ENCODE results near the gene GRIA1.

Gene GRIA1

GRCh38 chr5:153636670-153637451 lies 146.4 kb downstream of the GRIA1 start:
- Histone ChIP-seq H3K9me3 (ENCODE audit: low read length) (no peaks in the 10 kb centered on the region), H3K9ac (ENCODE audit: low read length) (no peak overlapping the region), H3K4me1 (ENCODE audit: insufficient read depth, low read length) (peaks cover 6% of the 10 kb centered on the region), H3K36me3 (ENCODE audit: insufficient read depth, low read length) (no peaks in the 10 kb centered on the region), H3K27ac (ENCODE audit: low read depth, low read length) (no peak overlapping the region), H3K4me3 (ENCODE audit: low read depth in 1 of 2, low read length in 2 of 2) (no peak overlapping the region), H3K27me3 (ENCODE audit: control insufficient read depth in 1 of 2, insufficient read depth in 2 of 2, low read length in 2 of 2) (no peaks in the 10 kb centered on the region)

GRCh38 chr5:153640293-153640692 lies 149.8 kb downstream of the GRIA1 start:
- Histone ChIP-seq H3K4me1 (ENCODE audit: insufficient read depth, low read length) (peaks cover 6% of the 10 kb centered on the region), H3K9ac (ENCODE audit: low read length) (no peak overlapping the region), H3K4me3 (ENCODE audit: low read depth in 1 of 2, low read length in 2 of 2) (no peak overlapping the region), H3K36me3 (ENCODE audit: insufficient read depth, low read length) (no peaks in the 10 kb centered on the region), H3K27me3 (ENCODE audit: control insufficient read depth in 1 of 2, insufficient read depth in 2 of 2, low read length in 2 of 2) (no peaks in the 10 kb centered on the region), H3K9me3 (ENCODE audit: low read length) (no peaks in the 10 kb centered on the region), H3K27ac (ENCODE audit: low read depth, low read length) (no peak overlapping the region)

GRCh38 chr5:153641183-153641688 lies 150.8 kb downstream of the GRIA1 start:
- Histone ChIP-seq H3K27ac (ENCODE audit: low read depth, low read length) (no peak overlapping the region), H3K36me3 (ENCODE audit: insufficient read depth, low read length) (no peaks in the 10 kb centered on the region), H3K4me3 (ENCODE audit: low read depth in 1 of 2, low read length in 2 of 2) (no peak overlapping the region), H3K4me1 (ENCODE audit: insufficient read depth, low read length) (peaks cover 6% of the 10 kb centered on the region), H3K9me3 (ENCODE audit: low read length) (no peaks in the 10 kb centered on the region), H3K27me3 (ENCODE audit: control insufficient read depth in 1 of 2, insufficient read depth in 2 of 2, low read length in 2 of 2) (no peaks in the 10 kb centered on the region), H3K9ac (ENCODE audit: low read length) (no peak overlapping the region)

GRCh38 chr5:153654504-153655200 lies 164.2 kb downstream of the GRIA1 start:
- H3K36me3 ChIP-seq (ENCODE audit: insufficient read depth, low read length) = no peaks in the 10 kb centered on the region
- H3K4me1 ChIP-seq (ENCODE audit: insufficient read depth, low read length) = no peaks in the 10 kb centered on the region
- no peak overlapping the region for H3K27ac ChIP-seq (ENCODE audit: low read depth, low read length)
- no peak overlapping the region for H3K9ac ChIP-seq (ENCODE audit: low read length)
- H3K4me3 ChIP-seq (ENCODE audit: low read depth in 1 of 2, low read length in 2 of 2) = no peak overlapping the region
- H3K9me3 ChIP-seq (ENCODE audit: low read length) = no peaks in the 10 kb centered on the region
- H3K27me3 ChIP-seq (ENCODE audit: control insufficient read depth in 1 of 2, insufficient read depth in 2 of 2, low read length in 2 of 2) = no peaks in the 10 kb centered on the region

- H3K4me3 ChIP-seq (ENCODE audit: low read depth in 1 of 2, low read length in 2 of 2) = no peak overlapping the region
- no peaks in the 10 kb centered on the region for H3K36me3 ChIP-seq (ENCODE audit: insufficient read depth, low read length)
- H3K4me1 ChIP-seq (ENCODE audit: insufficient read depth, low read length) = no peaks in the 10 kb centered on the region
- no peak overlapping the region for H3K27ac ChIP-seq (ENCODE audit: low read depth, low read length)
- H3K27me3 ChIP-seq (ENCODE audit: control insufficient read depth in 1 of 2, insufficient read depth in 2 of 2, low read length in 2 of 2) = no peaks in the 10 kb centered on the region
- no peak overlapping the region for H3K9ac ChIP-seq (ENCODE audit: low read length)
- H3K9me3 ChIP-seq (ENCODE audit: low read length) = no peaks in the 10 kb centered on the region
Measured at GRCh38 chr5:153655201-153655510, 164.7 kb downstream of the GRIA1 start.

- Histone ChIP-seq H3K4me1 (ENCODE audit: insufficient read depth, low read length) (no peaks in the 10 kb centered on the region), H3K9me3 (ENCODE audit: low read length) (no peaks in the 10 kb centered on the region)
Measured at GRCh38 chr5:153658149-153658548, 167.7 kb downstream of the GRIA1 start.

GRCh38 chr5:153658606-153659005 lies 168.1 kb downstream of the GRIA1 start:
- no peak overlapping the region for H3K4me3 ChIP-seq (ENCODE audit: low read depth in 1 of 2, low read length in 2 of 2)
- H3K9ac ChIP-seq (ENCODE audit: low read length) = no peak overlapping the region
- H3K9me3 ChIP-seq (ENCODE audit: low read length) = no peaks in the 10 kb centered on the region
- H3K27ac ChIP-seq (ENCODE audit: low read depth, low read length) = no peak overlapping the region
- H3K27me3 ChIP-seq (ENCODE audit: control insufficient read depth in 1 of 2, insufficient read depth in 2 of 2, low read length in 2 of 2) = no peaks in the 10 kb centered on the region
- no peaks in the 10 kb centered on the region for H3K4me1 ChIP-seq (ENCODE audit: insufficient read depth, low read length)
- no peaks in the 10 kb centered on the region for H3K36me3 ChIP-seq (ENCODE audit: insufficient read depth, low read length)

More at GRCh38 chr5:153658149-153658548, 167.7 kb downstream of the GRIA1 start:
- Histone ChIP-seq H3K4me3 (ENCODE audit: low read depth in 1 of 2, low read length in 2 of 2) (no peak overlapping the region), H3K36me3 (ENCODE audit: insufficient read depth, low read length) (no peaks in the 10 kb centered on the region), H3K27me3 (ENCODE audit: control insufficient read depth in 1 of 2, insufficient read depth in 2 of 2, low read length in 2 of 2) (no peaks in the 10 kb centered on the region), H3K27ac (ENCODE audit: low read depth, low read length) (no peak overlapping the region), H3K9ac (ENCODE audit: low read length) (no peak overlapping the region)

- H3K27me3 ChIP-seq (ENCODE audit: control insufficient read depth in 1 of 2, insufficient read depth in 2 of 2, low read length in 2 of 2) = no peaks in the 10 kb centered on the region
- H3K9ac ChIP-seq (ENCODE audit: low read length) = no peak overlapping the region
- no peak overlapping the region for H3K27ac ChIP-seq (ENCODE audit: low read depth, low read length)
- no peaks in the 10 kb centered on the region for H3K36me3 ChIP-seq (ENCODE audit: insufficient read depth, low read length)
- no peaks in the 10 kb centered on the region for H3K9me3 ChIP-seq (ENCODE audit: low read length)
- H3K4me3 ChIP-seq (ENCODE audit: low read depth in 1 of 2, low read length in 2 of 2) = no peak overlapping the region
- no peaks in the 10 kb centered on the region for H3K4me1 ChIP-seq (ENCODE audit: insufficient read depth, low read length)
Measured at GRCh38 chr5:153659039-153659736, 168.7 kb downstream of the GRIA1 start.

GRCh38 chr5:153660919-153661318 lies 170.4 kb downstream of the GRIA1 start:
- Histone ChIP-seq H3K4me1 (ENCODE audit: insufficient read depth, low read length) (no peaks in the 10 kb centered on the region), H3K9ac (ENCODE audit: low read length) (no peak overlapping the region), H3K36me3 (ENCODE audit: insufficient read depth, low read length) (no peaks in the 10 kb centered on the region), H3K9me3 (ENCODE audit: low read length) (no peaks in the 10 kb centered on the region), H3K27me3 (ENCODE audit: control insufficient read depth in 1 of 2, insufficient read depth in 2 of 2, low read length in 2 of 2) (no peaks in the 10 kb centered on the region), H3K4me3 (ENCODE audit: low read depth in 1 of 2, low read length in 2 of 2) (no peak overlapping the region), H3K27ac (ENCODE audit: low read depth, low read length) (no peak overlapping the region)

- Histone ChIP-seq H3K36me3 (ENCODE audit: insufficient read depth, low read length) (no peaks in the 10 kb centered on the region), H3K27me3 (ENCODE audit: control insufficient read depth in 1 of 2, insufficient read depth in 2 of 2, low read length in 2 of 2) (no peaks in the 10 kb centered on the region), H3K4me1 (ENCODE audit: insufficient read depth, low read length) (no peaks in the 10 kb centered on the region), H3K9ac (ENCODE audit: low read length) (no peak overlapping the region), H3K9me3 (ENCODE audit: low read length) (no peaks in the 10 kb centered on the region), H3K4me3 (ENCODE audit: low read depth in 1 of 2, low read length in 2 of 2) (no peak overlapping the region), H3K27ac (ENCODE audit: low read depth, low read length) (no peak overlapping the region)
Measured at GRCh38 chr5:153661897-153662296, 171.4 kb downstream of the GRIA1 start.

GRCh38 chr5:153670101-153670500 lies 179.6 kb downstream of the GRIA1 start:
- H3K9me3 ChIP-seq (ENCODE audit: low read length) = no peaks in the 10 kb centered on the region
- no peak overlapping the region for H3K27ac ChIP-seq (ENCODE audit: low read depth, low read length)
- H3K4me3 ChIP-seq (ENCODE audit: low read depth in 1 of 2, low read length in 2 of 2) = no peak overlapping the region
- H3K4me1 ChIP-seq (ENCODE audit: insufficient read depth, low read length) = no peaks in the 10 kb centered on the region
- no peak overlapping the region for H3K9ac ChIP-seq (ENCODE audit: low read length)
- H3K36me3 ChIP-seq (ENCODE audit: insufficient read depth, low read length) = no peaks in the 10 kb centered on the region
- H3K27me3 ChIP-seq (ENCODE audit: control insufficient read depth in 1 of 2, insufficient read depth in 2 of 2, low read length in 2 of 2) = no peaks in the 10 kb centered on the region
